WTC11 (cell line): ENCODE data around the gene VWA5B1. TPM values are rescaled to one million over a fixed set of nuclear protein-coding genes. Genes with fewer than 3 reads are reported as not detected.

Source experiments
- ATAC-seq: fragments of 200-7000 bp; cut with Tn5 transposase; 2 replicates; pipeline ENCODE4 v1.10.0; 2021; ENCODE audit warnings: mild to moderate bottlenecking, moderate library complexity
- CTCF ChIA-PET: fragments of 300-600 bp; sonication (Branson Sonifier 250); formaldehyde crosslinking; loops from one replicate; lab custom pipeline; 2021; ENCODE audit warnings: antibody characterized with exemption; lab: Charles Lee
- POLR2A ChIA-PET: fragments of 350-600 bp; sonication (Branson Sonifier 250); formaldehyde crosslinking; loops from one replicate; lab custom pipeline; 2021; ENCODE audit warnings: antibody characterized with exemption; lab: Charles Lee
- DNase-seq: peaks from one replicate; pipeline ENCODE4 v3.0.0; 2021; ENCODE audit warnings: low spot score
- H3K27ac Mint-ChIP-seq: 2 replicates; pipeline ENCODE4 v1.8.0; 2021; ENCODE audit warnings: mixed read lengths
- H3K27me3 Mint-ChIP-seq: 2 replicates; pipeline ENCODE4 v1.8.0; 2021; ENCODE audit warnings: low read depth, mild to moderate bottlenecking, moderate library complexity, mixed read lengths
- H3K36me3 Mint-ChIP-seq: 2 replicates; pipeline ENCODE4 v1.8.0; 2021; ENCODE audit warnings: mixed read lengths
- H3K4me1 Mint-ChIP-seq: 2 replicates; pipeline ENCODE4 v1.8.0; 2022; ENCODE audit warnings: mixed read lengths
- H3K4me3 Mint-ChIP-seq: 2 replicates; pipeline ENCODE4 v1.8.0; 2021; ENCODE audit warnings: mild to moderate bottlenecking, moderate library complexity, mixed read lengths
- H3K9me3 Mint-ChIP-seq: 2 replicates; pipeline ENCODE4 v1.8.0; 2021; ENCODE audit warnings: mixed read lengths
- AR ChIP-seq: fragments of 250-450 bp; sonication (Bioruptor Pico); IDR thresholded peaks from 2 replicates; pipeline ENCODE4 v1.9.0; 2021; ENCODE audit warnings: mild to moderate bottlenecking
- ATF1 ChIP-seq: sonication (generic); formaldehyde crosslinking; IDR thresholded peaks from 2 replicates; pipeline ENCODE4 v1.8.1; 2023; ENCODE audit warnings: mild to moderate bottlenecking, moderate library complexity, missing genetic modification reagents
- ESRRA ChIP-seq: sonication (generic); formaldehyde crosslinking; IDR thresholded peaks from 2 replicates; pipeline ENCODE4 v1.8.1; 2022; ENCODE audit warnings: mild to moderate bottlenecking, missing genetic modification reagents, borderline replicate concordance
- FOXP1 ChIP-seq: sonication (generic); formaldehyde crosslinking; IDR thresholded peaks from 2 replicates; pipeline ENCODE4 v1.8.0; 2022; ENCODE audit warnings: missing genetic modification reagents, mild to moderate bottlenecking, moderate library complexity, borderline replicate concordance
- FOXP4 ChIP-seq: sonication (generic); formaldehyde crosslinking; IDR thresholded peaks from 2 replicates; pipeline ENCODE4 v1.8.0; 2022; ENCODE audit warnings: mild to moderate bottlenecking, missing genetic modification reagents
- GABPB1 ChIP-seq: sonication (generic); formaldehyde crosslinking; IDR thresholded peaks from 2 replicates; pipeline ENCODE4 v1.8.1; 2023; ENCODE audit warnings: mild to moderate bottlenecking, missing genetic modification reagents
- HMGA2 ChIP-seq: fragments of 250-450 bp; sonication (Bioruptor Pico); IDR thresholded peaks from 2 replicates; pipeline ENCODE4 v1.4.0; 2021; ENCODE audit warnings: mild to moderate bottlenecking, moderate library complexity
- IRF2 ChIP-seq: sonication (generic); formaldehyde crosslinking; IDR thresholded peaks from 2 replicates; pipeline ENCODE4 v1.8.0; 2022; ENCODE audit warnings: low read depth, missing genetic modification reagents, borderline replicate concordance
- KAT7 ChIP-seq: sonication (generic); formaldehyde crosslinking; IDR thresholded peaks from 2 replicates; pipeline ENCODE4 v1.8.1; 2023; ENCODE audit warnings: missing genetic modification reagents, mild to moderate bottlenecking, borderline replicate concordance
- MAX ChIP-seq: sonication (generic); formaldehyde crosslinking; IDR thresholded peaks from 2 replicates; pipeline ENCODE4 v1.8.0; 2022; ENCODE audit warnings: mild to moderate bottlenecking, missing genetic modification reagents
- MLX ChIP-seq: sonication (generic); formaldehyde crosslinking; IDR thresholded peaks from 2 replicates; pipeline ENCODE4 v1.8.1; 2023; ENCODE audit warnings: mild to moderate bottlenecking, missing genetic modification reagents, moderate library complexity
- NFYB ChIP-seq: sonication (generic); formaldehyde crosslinking; conservative IDR thresholded peaks from 2 replicates; pipeline ENCODE4 v1.8.0; 2022; ENCODE audit warnings: low read depth, missing genetic modification reagents
- PREB ChIP-seq: sonication (generic); formaldehyde crosslinking; IDR thresholded peaks from 2 replicates; pipeline ENCODE4 v1.8.1; 2022; ENCODE audit warnings: mild to moderate bottlenecking, missing genetic modification reagents, moderate library complexity, borderline replicate concordance
- SMAD3 ChIP-seq: sonication (generic); formaldehyde crosslinking; IDR thresholded peaks from 2 replicates; pipeline ENCODE4 v1.8.0; 2022; ENCODE audit warnings: missing genetic modification reagents, mild to moderate bottlenecking, borderline replicate concordance
- TCF7 ChIP-seq: sonication (generic); formaldehyde crosslinking; IDR thresholded peaks from 2 replicates; pipeline ENCODE4 v1.8.0; 2022; ENCODE audit warnings: mild to moderate bottlenecking, low read depth, missing genetic modification reagents, moderate library complexity
- ZMAT4 ChIP-seq: fragments of 250-450 bp; sonication (Bioruptor Pico); IDR thresholded peaks from 2 replicates; pipeline ENCODE4 v1.9.0; 2021; ENCODE audit warnings: mild to moderate bottlenecking
- ZNF138 ChIP-seq: sonication (generic); formaldehyde crosslinking; conservative IDR thresholded peaks from 2 replicates; pipeline ENCODE4 v1.8.1; 2022; ENCODE audit warnings: mild to moderate bottlenecking, moderate library complexity, missing genetic modification reagents
- ZNF396 ChIP-seq: fragments of 250-450 bp; sonication (Bioruptor Pico); IDR thresholded peaks from 2 replicates; pipeline ENCODE4 v1.8.0; 2021; ENCODE audit warnings: mild to moderate bottlenecking, moderate library complexity, borderline replicate concordance
- total RNA-seq: library from RNA; stranded (reverse); gene quantifications from 3 replicates; pipeline ENCODE4 v1.2.3, GENCODE V29; 2021
- TF ChIP-seq, protein P1 (sequence below): sonication (generic); formaldehyde crosslinking; IDR thresholded peaks from 2 replicates; pipeline ENCODE4 v1.8.0; 2023; ENCODE audit warnings: mild to moderate bottlenecking, missing genetic modification reagents

The VWA5B1 gene
- total RNA-seq, 1 experiment from 2014 or later, result 1.5 TPM

- Mint-ChIP-seq H3K27ac (peak overlapping the region; percentile 41), H3K4me3 (no peak overlapping the region), H3K27me3 (peaks cover 19% of the 10 kb centered on the region), H3K4me1 (peaks cover 35% of the 10 kb centered on the region), H3K9me3 (no peaks in the 10 kb centered on the region), H3K36me3 (no peaks in the 10 kb centered on the region)
- DNase-seq, result peak; percentile 25
- ChIA-PET CTCF (interaction anchor here (0.8 to 1.2 kb wide), 4 partner anchors 25 to 304 kb away, joined by 3 to 5 read pairs (median 4); no protein-coding TSS in a partner anchor), POLR2A (no interaction called here)
- TF ChIP-seq FOXP4 (CRISPR knock-in tag), result no peak
- no peak for TF ChIP-seq IRF2 (CRISPR knock-in tag)
- TF ChIP-seq, protein P1, sequence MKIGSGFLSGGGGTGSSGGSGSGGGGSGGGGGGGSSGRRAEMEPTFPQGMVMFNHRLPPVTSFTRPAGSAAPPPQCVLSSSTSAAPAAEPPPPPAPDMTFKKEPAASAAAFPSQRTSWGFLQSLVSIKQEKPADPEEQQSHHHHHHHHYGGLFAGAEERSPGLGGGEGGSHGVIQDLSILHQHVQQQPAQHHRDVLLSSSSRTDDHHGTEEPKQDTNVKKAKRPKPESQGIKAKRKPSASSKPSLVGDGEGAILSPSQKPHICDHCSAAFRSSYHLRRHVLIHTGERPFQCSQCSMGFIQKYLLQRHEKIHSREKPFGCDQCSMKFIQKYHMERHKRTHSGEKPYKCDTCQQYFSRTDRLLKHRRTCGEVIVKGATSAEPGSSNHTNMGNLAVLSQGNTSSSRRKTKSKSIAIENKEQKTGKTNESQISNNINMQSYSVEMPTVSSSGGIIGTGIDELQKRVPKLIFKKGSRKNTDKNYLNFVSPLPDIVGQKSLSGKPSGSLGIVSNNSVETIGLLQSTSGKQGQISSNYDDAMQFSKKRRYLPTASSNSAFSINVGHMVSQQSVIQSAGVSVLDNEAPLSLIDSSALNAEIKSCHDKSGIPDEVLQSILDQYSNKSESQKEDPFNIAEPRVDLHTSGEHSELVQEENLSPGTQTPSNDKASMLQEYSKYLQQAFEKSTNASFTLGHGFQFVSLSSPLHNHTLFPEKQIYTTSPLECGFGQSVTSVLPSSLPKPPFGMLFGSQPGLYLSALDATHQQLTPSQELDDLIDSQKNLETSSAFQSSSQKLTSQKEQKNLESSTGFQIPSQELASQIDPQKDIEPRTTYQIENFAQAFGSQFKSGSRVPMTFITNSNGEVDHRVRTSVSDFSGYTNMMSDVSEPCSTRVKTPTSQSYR (CRISPR knock-in tag), result no peak
- TF ChIP-seq HMGA2 (CRISPR knock-in tag), result no peak
- TF ChIP-seq KAT7 (CRISPR knock-in tag), result no peak
- peak; percentile 81 for ATAC-seq
Observed at GRCh38 chr1:20278692-20279130, 12.0 kb upstream of the VWA5B1 start.

- DNase-seq (no peak), ATAC-seq (peak; percentile 30)
- no peaks in the 10 kb centered on the region for H3K9me3 Mint-ChIP-seq
- TF ChIP-seq ESRRA (CRISPR knock-in tag) (no peak), ZMAT4 (CRISPR knock-in tag) (no peak), SMAD3 (CRISPR knock-in tag) (no peak), NFYB (no peak), GABPB1 (CRISPR knock-in tag) (no peak), ATF1 (CRISPR knock-in tag) (no peak), FOXP1 (no peak)
- ChIA-PET POLR2A (no interaction called here), CTCF (no interaction called here)
- peaks cover 35% of the 10 kb centered on the region for H3K4me1 Mint-ChIP-seq
- H3K27ac Mint-ChIP-seq, result peak overlapping the region; percentile 41
- H3K36me3 Mint-ChIP-seq, result no peaks in the 10 kb centered on the region
- peaks cover 19% of the 10 kb centered on the region for H3K27me3 Mint-ChIP-seq
- no peak overlapping the region for H3K4me3 Mint-ChIP-seq
Observed at GRCh38 chr1:20279509-20279908, 11.2 kb upstream of the VWA5B1 start.

DNA sequence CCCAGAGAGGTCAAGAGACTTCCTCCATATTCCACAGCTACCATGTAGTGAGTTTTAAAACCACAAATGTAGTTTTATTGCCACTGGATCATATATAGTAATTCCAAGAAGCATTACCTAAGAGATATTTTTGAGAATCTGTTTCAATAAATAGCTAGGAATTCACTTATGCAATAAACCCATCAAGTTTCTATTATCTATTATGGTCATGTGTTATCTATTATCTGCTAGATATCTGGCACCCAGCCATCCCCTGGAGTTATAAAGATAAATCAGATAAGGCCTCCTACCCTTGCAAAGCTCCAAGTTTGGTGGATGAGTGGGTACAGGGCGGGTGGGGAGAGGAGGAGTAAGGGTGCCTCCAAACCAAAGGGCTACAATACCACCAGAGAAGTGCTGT lies 10.3 kb upstream of the VWA5B1 start:
- Mint-ChIP-seq H3K27me3 (peaks cover 23% of the 10 kb centered on the region), H3K27ac (no peak overlapping the region)
- POLR2A ChIA-PET, result no interaction called here
- no peak for TF ChIP-seq ZNF396
- no peak for TF ChIP-seq PREB (CRISPR knock-in tag)
- no peak for TF ChIP-seq ZNF138
- no peak for TF ChIP-seq TCF7 (CRISPR knock-in tag)
- TF ChIP-seq MLX (CRISPR knock-in tag), result no peak
- no peak for TF ChIP-seq AR (CRISPR knock-in tag)
- no peak for TF ChIP-seq FOXP4 (CRISPR knock-in tag)
- TF ChIP-seq MAX (CRISPR knock-in tag), result no peak

More for the DNA sequence above, 10.3 kb upstream of the VWA5B1 start:
- no peak for DNase-seq
- no peak for ATAC-seq
- CTCF ChIA-PET, result interaction anchor here (1.4 kb wide), 1 partner anchor 64 kb away, joined by 3 read pairs; no protein-coding TSS in a partner anchor
- H3K36me3 Mint-ChIP-seq, result peaks cover 5% of the 10 kb centered on the region
- peaks cover 35% of the 10 kb centered on the region for H3K4me1 Mint-ChIP-seq
- no peak overlapping the region for H3K4me3 Mint-ChIP-seq
- H3K9me3 Mint-ChIP-seq, result peaks cover 7% of the 10 kb centered on the region
